DMS153 treated with DMSO at 0.1 percent for 48 hours (cell line): ENCODE results near the gene PLBD1.

Experiments
- DNase-seq: peaks from one replicate; lab custom pipeline; 2025; ENCODE audit not compliant: unreplicated experiment; lab: John Stamatoyannopoulos, UW

PLBD1 gene

GRCh38 chr12:14567351-14568162, at the start of gene PLBD1:
TSS of gene PLBD1 (minus strand) at chr12:14567883. CDS start at chr12:14567696, 187 bp downstream.
- no peak for DNase-seq

- no peak for DNase-seq
Observed at GRCh38 chr12:14614704-14615121, 47.0 kb upstream of the PLBD1 start.

GRCh38 chr12:14613718-14614117, 46.0 kb upstream of the PLBD1 start:
- no peak for DNase-seq

GRCh38 chr12:14612898-14613445, 45.3 kb upstream of the PLBD1 start:
- no peak for DNase-seq

GRCh38 chr12:14612250-14612649, 44.6 kb upstream of the PLBD1 start:
- no peak for DNase-seq

- no peak for DNase-seq
Observed at GRCh38 chr12:14611640-14612203, 44.0 kb upstream of the PLBD1 start.

GRCh38 chr12:14607568-14607967, 39.9 kb upstream of the PLBD1 start:
- no peak for DNase-seq

GRCh38 chr12:14605401-14605989, 37.8 kb upstream of the PLBD1 start:
- DNase-seq, result peak; percentile 34

GRCh38 chr12:14601692-14602478, 34.2 kb upstream of the PLBD1 start:
- peak; percentile 49 for DNase-seq

GRCh38 chr12:14597480-14597879, 29.8 kb upstream of the PLBD1 start:
- DNase-seq, result no peak

- no peak for DNase-seq
Observed at GRCh38 chr12:14591719-14592118, 24.0 kb upstream of the PLBD1 start.

- DNase-seq, result no peak
Observed at GRCh38 chr12:14589169-14590004, 21.7 kb upstream of the PLBD1 start.

- no peak for DNase-seq
Observed at GRCh38 chr12:14588571-14588970, 20.9 kb upstream of the PLBD1 start.

GRCh38 chr12:14578646-14579045, 11.0 kb upstream of the PLBD1 start:
- no peak for DNase-seq

- no peak for DNase-seq
Observed at GRCh38 chr12:14577344-14577743, 9.7 kb upstream of the PLBD1 start.

- DNase-seq, result no peak
Observed at GRCh38 chr12:14576896-14577295, 9.2 kb upstream of the PLBD1 start.

GRCh38 chr12:14575585-14575984, 7.9 kb upstream of the PLBD1 start:
- no peak for DNase-seq

GRCh38 chr12:14573118-14573517, 5.4 kb upstream of the PLBD1 start:
- no peak for DNase-seq

- no peak for DNase-seq
Observed at GRCh38 chr12:14572401-14572800, 4.7 kb upstream of the PLBD1 start.

GRCh38 chr12:14571779-14572178, 4.1 kb upstream of the PLBD1 start:
- no peak for DNase-seq
